Thymus (tissue), 11 donors: ENCODE results near the gene CREB3L1. TPM values are rescaled to one million over a fixed set of nuclear protein-coding genes. Genes with fewer than 3 reads are reported as not detected.

Experiments
- DNase-seq, 9 donors: peaks; one replicate each; pipeline ENCODE4 v3.0.0-alpha.2; 2013; ENCODE audit warnings: low spot score in 9 of 9, low read depth in 6 of 9, missing footprints in 1 of 9
- H3K27ac ChIP-seq, 2 donors: one replicate each; pipeline ENCODE4 v1.5.1; 2013; ENCODE audit warnings: control low read depth in 1 of 2, low read depth in 1 of 2, low read length in 1 of 2, mild to moderate bottlenecking in 1 of 2, moderate library complexity in 1 of 2
- H3K27me3 ChIP-seq, 2 donors: one replicate each; pipeline ENCODE4 v1.5.1; 2013; ENCODE audit warnings: low read length in 1 of 2; ENCODE audit not compliant: control insufficient read depth in 2 of 2, insufficient read depth in 1 of 2
- H3K36me3 ChIP-seq, 2 donors: one replicate each; pipeline ENCODE4 v1.5.1; 2013; ENCODE audit warnings: low read length in 1 of 2, mild to moderate bottlenecking in 1 of 2, moderate library complexity in 1 of 2; ENCODE audit not compliant: control insufficient read depth in 2 of 2, insufficient read depth in 2 of 2
- H3K4me1 ChIP-seq, 2 donors: one replicate each; pipeline ENCODE4 v1.5.1; 2013; ENCODE audit warnings: low read length in 2 of 2; ENCODE audit not compliant: control insufficient read depth in 2 of 2, insufficient read depth in 2 of 2
- H3K4me3 ChIP-seq, 2 donors: one replicate each; pipeline ENCODE4 v1.5.1; 2013; ENCODE audit warnings: low read length in 2 of 2, control low read depth in 1 of 2, mild to moderate bottlenecking in 1 of 2
- H3K9me3 ChIP-seq, 2 donors: one replicate each; pipeline ENCODE4 v1.5.1; 2013; ENCODE audit warnings: low read length in 1 of 2, mild to moderate bottlenecking in 1 of 2; ENCODE audit not compliant: control insufficient read depth in 2 of 2, insufficient read depth in 1 of 2
- WGBS: extraction: QIAGEN DNeasy Blood & Tissue Kit; methylation state at CpG from one replicate; pipeline ENCODE4 v1.1.7; 2013; 5-methylcytosine and 5-hydroxymethylcytosine counted together
- polyA plus RNA-seq: library from polyadenylated mRNA; stranded (reverse); fragments of 200-250 nt; gene quantifications from one replicate; pipeline ENCODE4 v1.2.3, GENCODE V29; 2013
- total RNA-seq: library from RNA; stranded (reverse); fragments of 120-200 nt; gene quantifications from one replicate; pipeline ENCODE4 v1.2.4, GENCODE V29; 2013
- donor health status: healthy.

The CREB3L1 gene
- total and polyA plus RNA-seq, 2 donors: 1.3 to 2.2 TPM

GRCh38 chr11:46238967-46239800 lies 38.3 kb upstream of the CREB3L1 start:
- WGBS: 13% methylated on average over 46 of the region's 46 CpGs

DNA sequence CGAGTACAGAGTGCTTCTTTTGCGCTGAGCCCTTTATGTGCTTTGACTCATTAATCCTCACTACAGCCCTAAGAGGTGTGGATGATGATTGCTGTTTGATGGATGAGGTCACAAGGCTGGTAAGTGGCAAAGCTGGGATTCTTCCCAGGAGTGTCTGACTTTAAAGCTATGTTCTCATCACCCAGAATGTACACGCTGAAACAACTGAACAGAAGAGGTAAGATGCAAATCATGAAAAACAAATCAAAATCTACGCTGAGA lies 37.7 kb upstream of the CREB3L1 start:
- WGBS: 90% methylated on average over 4 of the region's 4 CpGs
- H3K36me3 ChIP-seq: no peaks in the 10 kb centered on the region
- DNase-seq: no peak
- no peak overlapping the region for H3K4me3 ChIP-seq
- peaks cover 32 to 45% of the 10 kb centered on the region in 2 donors for H3K27me3 ChIP-seq
- peaks cover 12 to 29% of the 10 kb centered on the region in 2 donors for H3K4me1 ChIP-seq
- H3K27ac ChIP-seq: no peak overlapping the region
- no peaks in the 10 kb centered on the region for H3K9me3 ChIP-seq

More at GRCh38 chr11:46238967-46239800, 38.3 kb upstream of the CREB3L1 start:
- no peaks in the 10 kb centered on the region for H3K36me3 ChIP-seq
- DNase-seq: peak in 7 of 9 donors; percentile 40 to 84 (median 69)
- peaks cover 12 to 29% of the 10 kb centered on the region in 2 donors for H3K4me1 ChIP-seq
- no peak overlapping the region for H3K27ac ChIP-seq
- peaks cover 0 to 3% of the 10 kb centered on the region in 2 donors for H3K9me3 ChIP-seq
- peaks cover 32 to 50% of the 10 kb centered on the region in 2 donors for H3K27me3 ChIP-seq
- H3K4me3 ChIP-seq: peak overlapping the region in 1 of 2 donors; percentile 26

DNA sequence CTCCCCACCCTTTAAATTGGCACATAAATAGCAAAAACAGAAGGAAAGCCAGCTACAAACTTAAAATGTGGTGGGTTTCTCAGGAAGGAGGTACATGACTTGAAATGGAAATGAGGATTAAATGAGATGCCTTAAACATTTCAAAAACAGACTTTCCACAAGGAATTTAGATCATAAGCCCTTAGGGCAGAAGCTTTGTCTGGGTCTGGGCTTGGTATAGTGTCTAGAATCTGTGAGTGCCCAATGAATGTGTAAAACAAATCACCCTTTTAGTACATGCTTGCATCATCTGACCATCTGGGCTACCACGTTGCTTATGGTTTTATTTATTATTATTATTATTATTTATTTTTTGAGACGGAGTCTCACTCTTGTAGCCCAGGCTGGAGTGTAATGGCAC lies 37.1 kb upstream of the CREB3L1 start:
- Histone ChIP-seq H3K27ac (no peak overlapping the region), H3K9me3 (no peaks in the 10 kb centered on the region), H3K4me3 (no peak overlapping the region), H3K4me1 (peaks cover 12 to 29% of the 10 kb centered on the region in 2 donors), H3K27me3 (peaks cover 32 to 38% of the 10 kb centered on the region in 2 donors), H3K36me3 (no peaks in the 10 kb centered on the region)
- 96% methylated on average over 2 of the region's 2 CpGs for WGBS
- no peak for DNase-seq

DNA sequence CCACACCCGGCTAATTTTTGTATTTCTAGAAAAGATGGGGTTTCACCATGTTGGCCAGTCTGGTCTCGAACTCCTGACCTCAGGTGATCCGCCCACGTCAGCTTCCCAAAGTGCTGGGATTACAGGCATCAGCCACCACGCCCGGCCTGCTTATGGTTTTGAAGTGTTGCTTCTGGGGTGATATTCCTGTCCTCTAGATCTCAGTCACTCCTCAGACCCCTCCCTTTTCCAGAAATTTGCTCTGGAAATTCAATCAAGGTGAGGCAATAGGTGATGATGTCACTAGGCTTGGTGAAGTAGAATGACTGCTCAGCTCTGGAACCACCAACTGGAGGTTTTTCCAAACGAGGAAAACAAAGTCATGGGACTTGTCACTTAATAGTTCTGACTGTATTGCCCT lies 36.6 kb upstream of the CREB3L1 start:
- H3K9me3 ChIP-seq: no peaks in the 10 kb centered on the region
- no peaks in the 10 kb centered on the region for H3K36me3 ChIP-seq
- H3K4me3 ChIP-seq: no peak overlapping the region
- peaks cover 12 to 29% of the 10 kb centered on the region in 2 donors for H3K4me1 ChIP-seq
- H3K27ac ChIP-seq: no peak overlapping the region
- 95% methylated on average over 7 of the region's 7 CpGs for WGBS
- DNase-seq: no peak
- H3K27me3 ChIP-seq: peaks cover 32 to 36% of the 10 kb centered on the region in 2 donors

DNA sequence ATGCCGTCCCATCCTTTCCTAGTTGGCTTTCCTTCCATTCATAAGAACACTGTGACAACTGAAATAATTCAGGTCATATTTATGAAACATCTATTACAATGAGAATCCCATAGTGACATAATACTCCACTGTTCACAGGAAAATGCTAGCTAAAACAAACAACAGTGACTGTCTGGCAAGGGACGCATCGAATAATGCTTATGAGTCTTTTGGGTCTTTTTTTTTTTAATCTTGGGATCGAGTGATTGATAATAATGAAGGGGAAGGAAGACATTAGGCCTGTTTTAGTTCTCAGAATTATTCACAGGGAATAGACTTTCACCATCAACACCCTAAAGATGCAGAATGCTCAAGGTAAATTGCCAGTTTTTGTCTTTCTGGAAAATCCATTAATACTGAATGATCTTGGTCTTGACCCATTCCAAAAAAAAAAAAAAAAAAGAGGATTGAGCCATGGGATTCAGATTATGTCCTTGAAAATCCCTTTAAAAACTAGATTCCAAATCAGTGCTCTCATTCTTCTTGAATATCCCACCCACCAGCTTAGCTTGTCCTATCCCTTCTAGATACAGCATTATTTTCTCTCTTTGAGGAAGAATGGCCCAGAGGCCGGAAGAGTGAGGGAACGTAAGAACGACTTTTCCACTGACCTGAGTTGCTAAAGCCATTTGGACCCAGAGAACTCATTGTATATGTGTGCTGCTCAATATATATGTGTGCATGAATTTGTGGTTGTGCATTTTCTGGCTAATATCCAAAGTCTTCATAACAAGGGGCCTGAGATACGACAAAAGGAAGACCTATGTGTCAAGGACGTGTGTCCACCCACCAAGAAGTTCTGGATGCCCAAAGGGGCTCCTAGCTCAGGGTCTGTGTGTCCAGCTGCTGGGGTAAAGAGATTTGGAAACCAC lies 35.2 kb upstream of the CREB3L1 start:
- peaks cover 22 to 23% of the 10 kb centered on the region in 2 donors for H3K27me3 ChIP-seq
- H3K4me1 ChIP-seq: peaks cover 12 to 27% of the 10 kb centered on the region in 2 donors
- peak overlapping the region in 1 of 2 donors; percentile 53 for H3K27ac ChIP-seq
- no peaks in the 10 kb centered on the region for H3K9me3 ChIP-seq
- no peaks in the 10 kb centered on the region for H3K36me3 ChIP-seq
- H3K4me3 ChIP-seq: peak overlapping the region in 1 of 2 donors; percentile 56
- no peak for DNase-seq
- 96% methylated on average over 9 of the region's 9 CpGs for WGBS

- no peaks in the 10 kb centered on the region for H3K36me3 ChIP-seq
- peaks cover 12 to 22% of the 10 kb centered on the region in 2 donors for H3K4me1 ChIP-seq
- WGBS: 2% methylated on average over 46 of the region's 46 CpGs
- peak; percentile 60 to 92 (median 84) for DNase-seq
- H3K27me3 ChIP-seq: peaks cover 13 to 14% of the 10 kb centered on the region in 2 donors
- H3K9me3 ChIP-seq: no peaks in the 10 kb centered on the region
- peak overlapping the region; percentile 40 to 53 for H3K27ac ChIP-seq
- peak overlapping the region; percentile 32 to 56 for H3K4me3 ChIP-seq
Observed at GRCh38 chr11:46242952-46243795, 34.3 kb upstream of the CREB3L1 start.

DNA sequence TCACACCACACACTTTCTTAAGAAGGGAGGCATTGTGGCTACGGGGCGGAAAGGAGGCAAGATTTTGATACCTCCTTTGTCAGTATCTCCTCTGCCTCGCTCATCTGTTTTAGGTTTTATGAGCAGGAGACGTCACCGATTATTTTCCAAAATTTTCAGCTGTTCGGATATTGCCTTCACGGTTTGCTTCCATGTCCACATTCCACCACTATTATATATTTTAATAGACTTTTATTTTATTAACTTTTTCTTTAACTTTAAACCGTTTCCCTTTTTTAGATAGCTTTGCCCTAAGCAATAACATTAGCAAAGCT lies 33.7 kb upstream of the CREB3L1 start:
- 49% methylated on average over 8 of the region's 8 CpGs for WGBS
- peaks cover 7 to 9% of the 10 kb centered on the region in 2 donors for H3K27me3 ChIP-seq
- DNase-seq: no peak

GRCh38 chr11:46246521-46246920 lies 30.9 kb upstream of the CREB3L1 start:
- Histone ChIP-seq H3K4me3 (no peak overlapping the region), H3K4me1 (peaks cover 9% of the 10 kb centered on the region in 2 donors), H3K27me3 (no peaks in the 10 kb centered on the region), H3K27ac (no peak overlapping the region), H3K9me3 (no peaks in the 10 kb centered on the region), H3K36me3 (no peaks in the 10 kb centered on the region)
- DNase-seq: no peak
- WGBS: 96% methylated on average over 1 of the region's 1 CpG

More for the DNA sequence above, 33.7 kb upstream of the CREB3L1 start:
- H3K4me3 ChIP-seq: peak overlapping the region; percentile 32 to 56
- H3K36me3 ChIP-seq: no peaks in the 10 kb centered on the region
- H3K4me1 ChIP-seq: peaks cover 12 to 17% of the 10 kb centered on the region in 2 donors
- no peaks in the 10 kb centered on the region for H3K9me3 ChIP-seq
- H3K27ac ChIP-seq: peak overlapping the region in 1 of 2 donors; percentile 34
